HK-2 (cell line): ENCODE measurements around the gene SLC35E1.
"Not testable (repeated sequence)": the region's sequence is repeated elsewhere in the genome, so short reads cannot be mapped to it uniquely, and the experiment has no call there.

ENCODE experiments used
- DNase-seq: peaks from one replicate; pipeline ENCODE4 v3.0.0-alpha.2; 2018; ENCODE audit not compliant: unreplicated experiment

The SLC35E1 gene

DNA sequence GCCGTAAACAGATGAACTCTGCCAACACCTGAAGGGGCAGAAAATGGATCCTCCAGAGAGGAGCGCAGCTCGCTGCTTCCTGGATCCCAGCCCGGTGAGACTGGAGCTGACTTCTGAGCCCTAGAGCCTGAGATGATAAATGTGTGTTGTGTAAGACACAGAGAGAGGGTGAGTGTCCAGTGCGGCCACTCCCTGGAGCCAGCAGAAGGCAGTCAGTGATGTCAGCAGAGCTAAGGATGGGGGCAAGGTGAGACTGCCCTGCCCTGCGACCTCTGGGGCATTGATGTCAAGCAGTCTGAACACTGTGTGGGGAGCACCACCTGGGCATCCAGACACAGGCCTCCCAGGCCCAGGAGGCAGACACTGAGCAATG lies 9.7 kb upstream of the SLC35E1 start:
- DNase-seq: no peak

DNA sequence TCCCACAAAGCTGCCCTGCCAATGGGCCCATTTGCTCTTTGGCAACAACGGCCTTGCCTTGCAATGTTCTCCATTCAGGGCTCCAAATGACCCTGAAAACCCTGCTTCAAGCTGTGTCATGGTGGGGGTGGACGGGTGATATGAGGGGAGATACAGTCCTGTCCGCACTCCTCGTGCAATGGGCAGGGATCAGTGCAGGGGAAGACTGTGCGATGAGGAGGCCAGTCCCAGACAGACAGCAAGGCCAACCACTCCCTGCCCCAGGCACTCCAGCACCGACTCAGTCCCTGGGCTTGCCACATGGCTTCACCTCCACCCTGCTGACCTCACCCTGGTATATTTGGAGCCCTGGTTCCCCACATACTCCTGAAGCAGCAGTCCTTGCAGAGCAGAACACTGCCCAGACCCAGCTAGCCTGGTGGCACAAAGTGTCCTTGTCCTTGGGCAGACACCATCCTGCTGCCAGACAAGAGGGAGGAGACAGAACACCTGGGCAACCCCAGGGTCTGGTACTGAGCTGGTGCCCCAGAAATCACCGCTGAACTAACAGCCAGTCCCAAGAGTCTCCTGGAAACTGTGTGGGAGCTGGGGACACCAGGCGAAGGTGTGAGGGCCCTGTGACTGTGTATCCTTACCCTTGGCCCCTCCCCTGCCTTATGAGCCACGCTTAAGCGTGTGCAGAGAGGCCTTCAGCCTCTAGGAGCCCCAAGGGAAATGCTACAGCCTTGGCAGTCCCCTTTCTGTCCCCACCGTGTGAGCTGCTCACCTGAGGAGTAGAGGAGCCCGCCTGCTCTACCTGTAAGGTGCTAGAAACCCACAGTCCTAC lies 9.1 kb upstream of the SLC35E1 start:
- DNase-seq: no peak

DNA sequence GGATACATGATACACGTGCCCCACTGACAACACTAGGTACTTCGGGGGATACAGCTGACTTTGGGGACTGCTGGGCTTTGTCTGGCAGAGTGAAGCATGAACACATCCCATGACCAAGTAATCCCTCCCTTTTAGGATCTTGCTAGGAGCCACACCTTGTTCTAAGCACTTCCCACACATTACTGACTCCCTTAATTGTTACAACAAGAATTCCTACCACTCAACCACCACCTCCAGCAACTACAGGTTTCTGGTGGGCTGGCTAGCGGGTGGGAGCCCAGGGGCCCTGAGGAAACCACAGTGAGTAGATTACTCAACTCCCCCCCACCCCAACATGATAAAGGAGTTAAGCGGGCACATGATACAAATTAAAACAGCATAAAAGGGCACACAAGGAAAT lies 7.2 kb upstream of the SLC35E1 start:
- no peak for DNase-seq

DNA sequence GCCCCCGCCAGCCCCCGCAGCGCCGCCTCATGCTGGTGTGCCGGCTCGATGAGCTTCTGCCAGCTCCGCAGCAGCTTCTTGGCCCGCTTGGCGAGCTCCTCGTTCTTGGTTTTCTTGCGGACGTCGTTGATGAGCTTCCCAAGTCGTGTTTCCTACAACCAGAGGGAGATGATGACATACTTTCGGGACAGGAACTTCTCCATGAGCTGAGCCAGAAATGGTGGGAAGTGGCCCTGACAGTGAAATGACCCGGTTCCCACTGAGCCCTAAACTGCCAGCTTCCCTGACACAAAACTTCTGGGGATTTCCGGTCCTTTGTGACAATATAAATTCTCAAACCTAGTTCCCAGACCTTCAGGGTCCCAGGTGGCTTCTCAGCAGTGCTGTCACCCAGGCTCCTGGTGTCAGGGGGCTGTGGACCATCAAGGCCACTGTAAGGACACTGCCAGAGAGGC lies 5.3 kb upstream of the SLC35E1 start:
- no peak for DNase-seq

DNA sequence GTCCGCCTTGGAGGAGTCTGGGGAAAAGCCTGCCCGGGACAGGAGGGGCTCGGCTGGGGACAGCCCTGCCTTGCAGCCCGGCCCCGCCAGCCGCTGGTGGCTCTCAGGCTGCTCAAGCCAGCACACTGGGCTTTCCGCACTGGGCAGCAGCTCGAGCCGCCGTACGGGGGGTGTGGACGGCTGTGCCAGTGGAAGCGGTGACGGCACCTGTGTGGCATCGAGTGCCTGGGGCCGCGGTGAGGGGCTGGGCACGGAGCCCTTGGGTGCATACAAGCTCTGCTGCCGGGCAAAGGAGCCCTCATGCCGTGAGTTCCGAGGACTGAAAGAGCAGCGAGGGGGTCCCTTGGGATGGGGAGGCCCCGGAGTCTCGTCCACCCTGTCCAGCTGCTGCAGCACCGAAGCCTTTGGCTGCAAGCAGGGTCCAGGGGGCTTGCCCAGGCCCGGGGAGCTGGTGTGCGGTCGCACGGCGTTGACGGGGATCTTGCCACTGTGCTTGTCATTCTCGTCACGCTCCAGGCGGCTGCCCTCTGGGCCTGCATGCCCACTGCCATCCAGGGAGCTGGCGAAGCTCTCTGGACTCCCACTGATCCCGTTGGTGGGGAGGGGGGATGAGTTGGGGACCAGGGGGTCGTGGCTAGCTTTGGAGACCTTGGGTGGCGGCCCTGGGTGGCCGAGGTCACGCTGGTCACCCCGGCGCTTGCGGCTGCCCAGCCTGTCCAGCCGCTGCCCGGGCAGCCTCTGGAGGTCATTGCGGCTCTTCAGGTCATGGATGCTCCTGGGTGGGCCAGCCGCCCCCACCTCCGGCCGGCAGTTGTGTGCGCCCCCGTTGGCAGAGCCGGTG lies 4.7 kb upstream of the SLC35E1 start:
- no peak for DNase-seq

DNA sequence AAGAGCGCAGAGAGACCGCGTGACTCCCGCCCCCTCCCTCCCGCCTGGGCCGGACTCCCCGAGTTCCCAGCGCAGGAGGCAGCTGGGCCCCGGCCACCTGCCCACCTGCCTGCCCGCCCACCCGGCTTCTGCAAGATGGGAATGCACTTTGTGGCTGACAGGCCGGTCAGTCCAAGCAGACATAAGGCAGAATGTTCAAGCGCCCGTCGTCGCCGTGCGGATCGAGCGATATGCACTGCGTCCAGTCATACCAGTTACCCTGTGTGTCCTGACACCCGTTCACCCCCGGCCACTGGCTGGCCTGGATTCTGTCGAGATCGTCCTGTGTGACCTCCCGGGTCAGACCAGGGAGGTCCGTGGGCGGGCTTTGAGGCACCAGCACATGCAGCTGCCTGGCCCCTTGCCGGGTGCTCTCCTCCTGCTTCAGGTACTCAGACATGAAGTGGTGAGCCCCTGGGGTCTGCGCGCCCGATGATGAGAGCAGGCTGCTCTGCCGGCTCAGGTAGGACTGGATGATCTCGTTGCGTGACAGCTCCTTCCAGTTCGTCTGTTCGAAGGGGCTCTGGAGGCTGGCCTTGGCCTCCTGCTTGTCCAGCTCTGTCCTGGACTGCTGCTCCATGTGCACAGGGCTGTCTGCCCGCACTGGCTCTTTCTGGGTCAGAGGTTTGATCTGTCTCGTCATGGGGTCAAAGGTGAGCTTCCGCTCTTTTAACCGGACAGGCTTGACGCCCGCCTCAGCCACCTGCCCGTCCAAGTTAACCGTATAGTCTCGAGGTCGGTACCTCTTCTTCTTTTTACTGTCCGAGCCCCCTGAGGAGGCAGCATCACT lies 3.9 kb upstream of the SLC35E1 start:
- DNase-seq: no peak

DNA sequence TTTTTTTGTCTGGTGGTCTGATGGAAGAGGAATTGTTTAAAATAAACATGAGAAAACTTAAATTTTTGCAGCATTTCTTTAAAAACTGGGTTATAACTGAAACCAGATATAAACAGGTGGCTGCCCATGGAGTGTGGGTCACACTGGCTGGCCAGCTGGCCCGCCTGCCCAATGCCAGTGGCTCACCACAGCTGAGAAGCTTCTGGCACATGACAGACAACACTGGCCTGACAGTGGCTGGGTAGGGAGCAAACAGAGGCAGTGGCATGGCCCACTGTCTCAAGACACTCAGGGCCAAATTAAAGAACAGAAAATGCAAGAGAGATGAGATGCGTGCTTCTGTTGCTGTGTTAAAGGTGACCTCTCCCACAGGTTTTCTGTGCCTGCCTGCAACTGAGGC lies 3.1 kb upstream of the SLC35E1 start:
- DNase-seq: no peak

DNA sequence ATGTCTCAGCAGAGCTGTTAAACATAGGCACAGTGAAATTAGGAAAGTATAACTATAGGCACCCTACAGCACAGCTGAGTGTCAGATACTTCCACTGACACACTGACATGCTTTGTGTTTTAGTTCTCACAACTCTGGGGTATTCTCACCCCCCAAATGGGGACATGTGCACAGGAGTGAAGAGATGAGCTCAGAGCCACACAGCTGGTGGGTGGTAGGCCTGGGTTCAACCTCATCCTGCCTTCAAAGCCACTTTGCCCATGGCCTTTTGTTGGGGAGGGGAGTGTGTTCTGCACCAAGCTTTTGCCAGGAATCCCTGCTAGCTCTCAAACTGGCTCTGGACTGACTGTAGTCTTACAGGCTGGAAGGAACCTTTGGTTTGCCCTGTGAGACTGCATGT lies 1.7 kb upstream of the SLC35E1 start:
- DNase-seq: no peak

DNA sequence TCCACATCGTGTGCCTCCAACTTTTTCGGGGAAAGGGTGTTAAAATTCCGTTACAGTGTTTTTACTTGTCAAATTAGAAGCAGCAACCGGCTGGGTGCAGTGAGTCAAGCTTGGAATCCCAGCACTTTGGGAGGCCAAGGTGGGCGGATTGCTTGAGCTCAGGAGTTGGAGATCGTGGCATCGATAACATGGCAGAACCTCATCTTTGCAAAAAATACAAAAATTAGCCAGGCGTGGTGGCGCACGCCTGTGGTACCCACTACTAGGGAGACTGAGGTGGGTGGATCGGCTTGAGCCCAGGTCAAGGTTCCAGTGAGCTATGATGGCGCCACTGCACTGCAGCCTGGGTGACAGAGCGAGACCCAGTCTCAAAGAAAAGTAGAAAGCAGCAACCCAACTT lies 1.1 kb upstream of the SLC35E1 start:
- no peak for DNase-seq

DNA sequence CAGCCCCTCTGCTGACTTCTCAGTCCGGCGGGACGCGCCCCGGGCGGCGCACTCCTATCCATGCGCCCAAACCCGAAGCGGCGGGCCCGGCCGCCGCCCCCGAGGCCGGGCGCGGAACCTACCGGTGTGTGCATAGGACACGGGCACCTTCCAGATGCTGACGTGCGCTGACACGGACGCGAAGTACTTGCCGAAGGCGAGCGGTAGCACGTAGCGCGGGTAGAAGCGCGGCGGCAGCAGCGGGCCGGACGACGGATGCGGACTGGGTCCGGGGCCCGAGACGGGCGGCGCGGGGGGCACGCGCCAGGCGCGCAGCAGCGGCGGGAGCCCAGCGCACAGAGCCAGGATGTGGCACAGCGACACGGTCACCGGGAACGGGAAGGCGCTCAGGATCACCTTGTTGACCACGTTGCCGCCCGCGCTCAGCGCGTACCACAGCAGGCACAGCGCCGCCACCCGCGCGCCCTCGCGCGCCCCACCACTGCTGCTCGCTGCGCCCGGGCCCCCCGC lies 338 bp downstream of the SLC35E1 start:
- no peak for DNase-seq

DNA sequence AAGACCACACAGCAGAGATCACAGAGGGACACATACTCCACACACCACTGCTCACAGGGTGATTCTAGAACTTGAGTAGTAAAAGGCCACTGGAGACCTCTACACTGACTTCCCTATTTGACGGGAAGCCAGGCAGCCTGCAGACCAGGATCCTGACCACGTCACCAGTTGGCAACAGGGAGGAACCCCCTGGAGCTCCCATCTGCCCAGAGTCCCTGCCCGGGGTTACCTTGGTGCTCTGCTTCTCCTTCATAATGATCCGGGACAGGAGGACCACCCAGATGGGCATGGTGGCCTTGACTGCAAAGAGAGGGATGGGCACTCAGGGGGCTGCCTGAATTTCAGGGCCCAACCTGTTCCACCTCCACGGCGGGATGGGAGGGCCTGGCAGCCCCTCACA lies 932 bp downstream of the SLC35E1 start:
- no peak for DNase-seq

DNA sequence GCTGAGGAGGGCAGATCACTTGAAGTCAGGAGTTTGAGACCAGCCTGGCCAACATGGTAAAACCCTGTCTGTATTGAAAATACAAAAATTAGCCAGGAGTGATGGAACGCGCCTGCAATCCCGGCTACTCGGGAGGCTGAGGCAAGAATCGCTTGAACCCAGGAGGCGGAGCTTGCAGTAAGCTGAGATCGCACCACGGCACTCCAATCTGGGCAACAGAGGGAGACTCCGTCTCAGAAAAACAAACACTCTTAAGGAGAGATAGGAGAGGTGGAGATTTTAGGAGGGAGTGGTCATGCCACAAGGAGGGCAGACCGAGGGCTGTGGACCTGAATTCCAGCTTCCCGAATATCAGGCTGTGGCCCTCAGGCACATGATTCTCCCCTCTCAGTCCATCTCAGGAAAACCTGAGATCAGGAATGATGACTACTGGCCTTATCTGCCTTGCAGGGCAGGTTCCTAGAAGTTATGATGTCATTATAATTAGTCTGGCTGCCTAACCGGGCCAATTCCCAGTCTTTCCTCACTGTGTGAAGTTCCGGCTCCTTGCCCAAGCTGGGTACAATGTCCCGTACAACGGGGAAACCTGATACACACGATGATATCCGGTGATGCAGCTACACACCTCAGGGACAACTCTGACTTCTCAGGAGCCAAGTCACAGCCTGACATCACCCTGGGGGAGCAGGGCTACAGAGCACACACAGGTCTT lies 2.5 kb downstream of the SLC35E1 start:
- DNase-seq: no peak

DNA sequence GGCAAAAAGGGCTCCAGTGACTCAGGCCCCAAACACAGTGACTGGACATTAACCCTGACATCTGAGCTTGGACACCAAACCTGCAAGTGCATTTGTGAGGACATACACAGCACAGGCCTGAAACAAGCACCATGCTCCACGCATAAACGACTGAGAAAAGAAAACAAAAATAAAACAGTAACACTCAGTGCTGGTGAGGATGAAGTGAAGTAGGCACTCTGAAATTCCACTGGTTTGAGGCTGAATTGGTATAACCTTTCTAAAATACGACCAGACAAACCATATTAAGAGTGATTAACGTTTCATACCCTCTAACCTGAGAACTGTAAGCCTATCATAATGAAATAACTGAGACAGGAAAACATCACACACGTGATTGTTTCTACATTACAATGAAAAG lies 5.5 kb downstream of the SLC35E1 start:
- no peak for DNase-seq

DNA sequence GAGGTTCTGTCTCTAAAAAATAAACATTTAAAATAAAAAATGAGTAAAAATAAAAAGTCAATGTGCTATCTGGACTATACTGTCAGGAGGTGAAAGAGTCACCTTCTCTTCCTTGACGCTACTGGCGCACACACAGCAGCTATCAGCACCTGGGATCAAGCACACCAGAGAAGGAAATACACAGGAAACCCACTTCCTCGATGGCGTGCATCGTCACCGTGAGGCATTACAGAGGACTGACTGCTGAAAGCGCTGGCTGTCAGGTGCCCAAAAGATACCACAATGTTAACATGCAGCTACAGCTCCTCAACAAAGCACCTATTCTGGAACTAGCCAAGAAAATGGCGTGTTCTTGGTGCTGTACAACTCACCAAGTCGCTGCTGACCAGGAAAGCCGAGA lies 6.1 kb downstream of the SLC35E1 start:
- no peak for DNase-seq

DNA sequence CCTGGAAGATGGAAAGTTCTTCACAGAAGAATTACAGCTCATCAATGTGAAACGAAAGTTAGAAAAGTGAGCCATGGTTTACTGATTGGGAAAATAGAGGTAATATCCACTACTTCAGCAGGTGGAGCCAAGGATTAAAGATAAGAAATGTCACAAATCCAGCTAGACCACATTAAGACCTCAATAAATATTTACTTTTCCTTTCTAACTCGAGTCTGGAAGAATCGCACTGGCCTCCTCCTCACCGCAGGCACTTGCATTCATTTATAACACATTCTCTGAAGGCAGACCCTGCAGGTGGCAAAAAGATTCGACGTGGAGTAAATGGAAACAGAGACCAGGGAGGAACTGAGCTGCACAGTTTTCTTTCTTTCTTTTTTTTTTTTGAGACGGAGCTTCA lies 7.4 kb downstream of the SLC35E1 start:
- DNase-seq: no peak

DNA sequence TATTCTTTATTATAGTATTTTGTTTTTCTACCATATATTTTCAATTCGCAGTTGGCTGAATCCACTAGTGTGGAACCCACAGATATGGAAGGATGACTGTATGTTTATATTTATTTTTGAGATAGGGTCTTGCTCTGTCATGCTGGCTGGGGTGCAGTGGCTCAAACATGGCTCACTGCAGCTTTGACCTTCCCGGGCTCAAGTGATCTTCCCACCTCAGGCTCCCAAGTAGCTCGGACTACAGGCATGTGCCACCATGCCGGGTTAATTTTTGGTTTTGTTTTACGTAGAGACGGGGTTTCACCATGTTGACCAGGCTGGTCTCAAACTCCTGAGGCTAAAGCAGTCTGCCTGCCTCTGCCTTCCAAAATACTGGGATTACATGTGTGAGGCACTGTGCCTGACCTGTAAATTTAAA lies 9.6 kb downstream of the SLC35E1 start:
- no peak for DNase-seq

DNA sequence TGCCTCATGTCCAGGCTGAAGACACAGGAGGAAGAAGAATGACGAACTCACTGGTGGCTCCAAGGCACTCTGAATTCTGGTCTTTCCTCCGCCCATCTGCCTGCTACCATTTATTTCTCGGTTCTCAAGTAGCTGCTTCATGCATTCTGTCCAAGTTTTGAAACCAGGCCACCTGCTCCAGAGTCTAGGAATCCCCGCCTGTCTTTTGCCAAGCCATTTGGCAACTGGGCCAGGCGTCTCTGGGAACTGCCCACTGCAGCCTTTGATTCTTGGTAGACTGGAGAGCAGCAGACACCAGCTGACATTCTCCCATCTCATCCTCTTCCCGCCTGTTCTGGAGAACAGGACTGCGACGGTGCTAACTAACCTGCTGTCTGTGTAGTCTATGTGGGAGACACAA lies 10.8 kb downstream of the SLC35E1 start:
- DNase-seq: no peak

DNA sequence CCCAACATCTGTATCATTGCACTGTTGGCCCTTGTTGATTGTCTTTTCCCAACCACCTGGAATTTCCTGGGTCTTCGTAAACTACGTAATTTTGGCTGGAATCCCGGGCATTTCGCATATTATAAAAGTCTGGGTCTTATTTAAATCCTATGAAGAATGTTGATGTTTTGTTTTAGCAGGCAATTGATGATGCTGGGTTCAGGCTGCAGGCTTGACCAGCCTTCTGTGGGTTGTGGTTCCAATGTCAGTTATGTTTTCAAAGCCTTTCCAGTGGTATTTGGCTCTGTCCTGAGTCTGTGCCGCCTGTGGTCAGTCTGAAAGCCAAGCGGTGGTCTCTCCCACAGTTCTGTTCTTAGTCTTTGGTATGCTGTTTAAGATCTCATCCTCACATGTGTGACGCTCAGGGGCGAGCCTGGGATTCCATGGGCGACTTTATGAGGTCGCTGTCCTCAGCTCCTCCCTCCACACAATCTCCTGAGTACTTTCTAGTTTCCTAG lies 12.4 kb downstream of the SLC35E1 start:
- no peak for DNase-seq

DNA sequence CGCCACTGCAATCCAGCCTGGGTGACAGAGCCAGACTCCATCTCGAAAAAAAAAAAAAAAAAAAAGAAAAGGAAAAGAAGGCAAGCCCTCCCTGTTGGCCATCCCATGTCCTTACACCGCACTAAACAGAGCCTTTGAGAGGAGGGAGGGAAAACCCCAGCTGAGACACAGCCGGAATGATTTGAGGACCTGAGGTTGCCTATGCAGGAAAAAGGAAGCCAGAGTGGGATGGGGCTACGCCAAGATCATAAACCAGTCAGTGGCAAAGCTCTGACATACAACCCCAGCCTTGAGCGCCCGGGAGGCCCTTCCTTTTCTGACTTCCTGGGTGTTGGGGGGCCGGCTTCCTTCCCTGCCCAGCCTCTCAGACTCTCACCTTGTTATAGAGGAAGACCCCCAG lies 17.4 kb downstream of the SLC35E1 start:
- no peak for DNase-seq

DNA sequence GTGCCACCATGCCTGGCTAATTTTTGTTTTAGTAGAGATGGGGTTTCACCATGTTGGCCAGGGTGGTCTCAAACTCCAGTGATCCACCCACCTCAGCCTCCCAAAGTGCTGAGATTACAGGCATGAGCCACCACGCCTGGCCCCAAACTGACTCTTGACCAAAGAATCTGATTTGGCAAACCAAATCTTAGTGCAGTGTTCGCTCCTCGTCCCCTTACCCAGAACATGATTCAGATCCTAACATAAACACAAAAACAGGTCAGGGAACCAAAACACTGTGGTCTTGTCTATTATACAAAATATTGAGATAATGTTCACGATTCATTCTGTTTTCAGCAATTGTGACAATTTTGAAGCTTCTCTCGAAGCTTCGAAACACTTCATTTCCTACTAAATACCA lies 20.3 kb downstream of the SLC35E1 start:
- DNase-seq: not testable (repeated sequence)

DNA sequence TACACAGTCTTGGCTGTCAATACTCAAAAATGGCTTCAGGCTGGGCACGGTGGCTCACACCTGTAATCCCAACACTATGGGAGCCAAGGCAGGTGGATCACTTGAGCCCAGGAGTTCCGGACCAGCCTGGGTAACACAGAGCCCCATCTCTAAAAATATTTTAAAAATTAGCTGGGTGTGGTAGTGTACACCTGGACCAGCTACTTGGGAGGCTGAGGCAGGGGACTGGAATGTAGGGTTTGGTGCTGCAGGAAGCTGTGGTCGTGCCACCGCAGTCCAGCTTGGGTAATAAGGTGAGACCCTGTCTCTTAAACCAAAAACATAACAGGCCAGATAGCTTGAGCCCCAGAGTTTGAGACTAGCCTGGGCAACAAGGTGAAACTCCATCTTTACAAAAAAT lies 23.3 kb downstream of the SLC35E1 start:
- DNase-seq: no peak
